Tibial nerve (tissue), 4 donors: ENCODE results near the gene ISL2. TPM values are rescaled to one million over a fixed set of nuclear protein-coding genes. Genes with fewer than 3 reads are reported as not detected.

Source experiments
- DNase-seq, 2 donors: peaks; one replicate each; pipeline ENCODE4 v3.0.0-alpha.2; 2019; ENCODE audit warnings: low spot score in 2 of 2
- H3K27ac ChIP-seq, 4 donors: fragments of 200-600 bp; sonication (generic) in 3 of 4; one replicate each; pipeline ENCODE4 v1.5.1; 2017 to 2019; ENCODE audit warnings: mild to moderate bottlenecking in 1 of 4
- H3K27me3 ChIP-seq, 2 donors: fragments of 200-600 bp; sonication (generic) in 1 of 2; one replicate each; pipeline versions ENCODE4 v1.5.1 to v1.6.0; 2017 to 2019
- H3K36me3 ChIP-seq, 3 donors: fragments of 200-600 bp; sonication (generic); one replicate each; pipeline ENCODE4 v1.5.1; 2018 to 2019
- H3K4me1 ChIP-seq, 4 donors: fragments of 200-600 bp; sonication (generic) in 3 of 4; one replicate each; pipeline ENCODE4 v1.5.1; 2017 to 2019
- H3K4me3 ChIP-seq, 4 donors: fragments of 200-600 bp; sonication (generic) in 3 of 4; one replicate each; pipeline ENCODE4 v1.5.1; 2017 to 2019; ENCODE audit warnings: mild to moderate bottlenecking in 1 of 4, moderate library complexity in 1 of 4
- H3K9me3 ChIP-seq, 4 donors: fragments of 200-600 bp; sonication (generic) in 3 of 4; one replicate each; pipeline ENCODE4 v1.5.1; 2017 to 2019
- EP300 ChIP-seq, 2 donors: sonication (generic); formaldehyde crosslinking; IDR thresholded peaks; one replicate each; pipeline ENCODE4 v1.6.1; 2017; ENCODE audit warnings: antibody characterized with exemption in 2 of 2, mild to moderate bottlenecking in 1 of 2
- POLR2A ChIP-seq, 2 donors: fragments of 450-650 bp; IDR thresholded peaks; one replicate each; pipeline ENCODE4 v1.6.1; 2017; ENCODE audit warnings: antibody characterized with exemption in 2 of 2, mild to moderate bottlenecking in 2 of 2, moderate library complexity in 2 of 2
- WGBS, 2 donors: methylation state at CpG; one replicate each; pipeline ENCODE4 v1.1.5; 2018; 5-methylcytosine and 5-hydroxymethylcytosine counted together
- total RNA-seq, 4 donors: library from RNA; depleted of rRNA; stranded (reverse); fragments of >200 nt; gene quantifications; one replicate each; pipeline ENCODE4 v1.1.0, GENCODE V29; 2016
- TF ChIP-seq, protein P1 (sequence below), 5 experiments: fragments of 200-600 bp in 3 of 5; fragments of 450-650 bp in 2 of 5; sonication (generic) in 3 of 5; IDR thresholded peaks; one replicate each; pipeline ENCODE4 v1.5.1; 2016 to 2019; ENCODE audit warnings: antibody characterized with exemption in 5 of 5, mild to moderate bottlenecking in 3 of 5, moderate library complexity in 2 of 5

Gene ISL2
- total RNA-seq, 4 donors from 2014 or later, result not detected

DNA sequence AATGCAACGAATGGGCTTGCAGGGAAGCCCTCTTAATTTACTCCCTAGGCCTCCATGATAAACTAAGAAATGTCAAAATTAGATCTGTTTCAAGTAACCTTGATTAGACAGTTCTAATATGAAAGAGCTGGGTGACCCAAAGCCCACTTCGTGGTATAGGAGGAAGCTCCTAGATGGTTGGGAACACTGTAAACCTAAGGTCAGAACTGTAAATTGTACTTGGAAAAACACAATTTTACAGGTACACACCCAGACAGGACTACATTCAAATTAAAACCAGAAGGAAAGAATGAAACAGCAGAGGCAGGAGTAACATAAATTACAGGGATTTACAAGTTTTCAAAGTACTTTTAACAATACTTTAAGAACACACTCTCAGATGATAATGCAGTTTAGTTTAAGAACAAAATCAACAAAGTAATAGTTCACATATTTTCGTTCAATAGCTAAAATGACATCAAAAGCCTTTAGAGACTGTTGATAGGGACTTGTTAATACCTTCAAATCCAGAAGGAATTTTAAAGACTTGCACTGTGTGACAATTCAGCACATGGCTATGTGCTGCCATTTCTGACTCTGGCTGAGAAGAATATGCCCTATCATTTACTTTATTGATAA, 18.4 kb downstream of the ISL2 start:
- H3K9me3 ChIP-seq, result no peaks in the 10 kb centered on the region

DNA sequence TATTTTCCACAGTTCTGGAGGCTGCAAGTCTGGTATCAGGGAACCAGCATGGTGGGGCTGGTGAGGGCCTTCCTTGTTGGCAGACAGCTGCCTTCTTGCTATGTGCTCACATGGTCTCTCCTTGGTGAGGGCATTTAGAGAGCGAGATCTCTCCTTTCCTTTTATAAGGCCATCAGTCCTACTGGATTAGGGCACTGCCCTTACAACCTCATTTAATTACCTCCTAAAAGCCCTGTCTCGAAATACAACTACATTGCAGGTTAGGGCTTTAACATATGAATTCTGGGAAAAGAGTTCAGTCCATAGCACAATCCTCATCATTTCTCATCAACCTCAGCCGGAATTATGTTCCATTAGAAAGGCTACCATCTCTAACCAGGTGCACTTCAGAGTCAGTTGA, 21.9 kb downstream of the ISL2 start:
- Histone ChIP-seq H3K27ac (no peak overlapping the region), H3K4me3 (no peak overlapping the region), H3K36me3 (peaks cover 0 to 18% (median 0%) of the 10 kb centered on the region in 3 donors), H3K4me1 (no peaks in the 10 kb centered on the region), H3K9me3 (no peaks in the 10 kb centered on the region), H3K27me3 (no peaks in the 10 kb centered on the region)
- no peak for DNase-seq
- WGBS, 2 donors, result 95 to 97% methylated on average over 3 of the region's 3 CpGs
- no peak for TF ChIP-seq POLR2A (IDR thresholded peaks at IDR 0.05)
- no peak for TF ChIP-seq EP300 (IDR thresholded peaks at IDR 0.05)
- TF ChIP-seq, protein P1, sequence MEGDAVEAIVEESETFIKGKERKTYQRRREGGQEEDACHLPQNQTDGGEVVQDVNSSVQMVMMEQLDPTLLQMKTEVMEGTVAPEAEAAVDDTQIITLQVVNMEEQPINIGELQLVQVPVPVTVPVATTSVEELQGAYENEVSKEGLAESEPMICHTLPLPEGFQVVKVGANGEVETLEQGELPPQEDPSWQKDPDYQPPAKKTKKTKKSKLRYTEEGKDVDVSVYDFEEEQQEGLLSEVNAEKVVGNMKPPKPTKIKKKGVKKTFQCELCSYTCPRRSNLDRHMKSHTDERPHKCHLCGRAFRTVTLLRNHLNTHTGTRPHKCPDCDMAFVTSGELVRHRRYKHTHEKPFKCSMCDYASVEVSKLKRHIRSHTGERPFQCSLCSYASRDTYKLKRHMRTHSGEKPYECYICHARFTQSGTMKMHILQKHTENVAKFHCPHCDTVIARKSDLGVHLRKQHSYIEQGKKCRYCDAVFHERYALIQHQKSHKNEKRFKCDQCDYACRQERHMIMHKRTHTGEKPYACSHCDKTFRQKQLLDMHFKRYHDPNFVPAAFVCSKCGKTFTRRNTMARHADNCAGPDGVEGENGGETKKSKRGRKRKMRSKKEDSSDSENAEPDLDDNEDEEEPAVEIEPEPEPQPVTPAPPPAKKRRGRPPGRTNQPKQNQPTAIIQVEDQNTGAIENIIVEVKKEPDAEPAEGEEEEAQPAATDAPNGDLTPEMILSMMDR (IDR thresholded peaks at IDR 0.05), result no peak

More for the DNA sequence above, 18.4 kb downstream of the ISL2 start:
- H3K4me1 ChIP-seq, result no peaks in the 10 kb centered on the region
- WGBS, 2 donors, result 86 to 89% methylated on average over 3 of the region's 3 CpGs
- peaks cover 0 to 27% (median 0%) of the 10 kb centered on the region in 3 donors for H3K36me3 ChIP-seq
- H3K4me3 ChIP-seq, result no peak overlapping the region
- TF ChIP-seq, protein P1 (IDR thresholded peaks at IDR 0.05), result no peak
- TF ChIP-seq POLR2A (IDR thresholded peaks at IDR 0.05), result no peak
- no peak for TF ChIP-seq EP300 (IDR thresholded peaks at IDR 0.05)
- no peaks in the 10 kb centered on the region for H3K27me3 ChIP-seq
- no peak for DNase-seq
- no peak overlapping the region for H3K27ac ChIP-seq

DNA sequence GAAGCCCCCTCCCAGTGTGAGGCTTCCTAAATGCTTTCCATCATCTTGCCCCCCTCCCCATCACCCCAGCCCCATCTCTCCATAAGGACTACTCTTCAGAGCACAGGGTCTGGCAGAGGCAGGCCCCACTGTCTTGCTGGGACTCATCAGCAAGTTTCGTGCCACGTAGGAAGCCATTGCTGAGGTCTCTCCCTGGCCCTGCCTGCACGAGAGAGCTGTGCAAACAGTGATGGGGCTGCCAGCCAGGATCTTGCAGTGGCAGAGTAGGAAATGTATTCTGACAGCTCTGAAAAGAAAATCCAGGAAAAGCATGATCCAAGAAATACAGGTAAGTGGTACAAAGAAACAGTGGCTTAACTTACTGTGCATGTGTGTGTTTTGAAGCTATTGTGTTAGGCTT, 22.6 kb downstream of the ISL2 start:
- no peaks in the 10 kb centered on the region for H3K4me1 ChIP-seq
- peaks cover 0 to 12% (median 0%) of the 10 kb centered on the region in 3 donors for H3K36me3 ChIP-seq
- no peaks in the 10 kb centered on the region for H3K9me3 ChIP-seq
- WGBS, 2 donors, result 91 to 96% methylated on average over 3 of the region's 3 CpGs
- no peak overlapping the region for H3K4me3 ChIP-seq
- H3K27me3 ChIP-seq, result no peaks in the 10 kb centered on the region
- no peak for DNase-seq
- H3K27ac ChIP-seq, result no peak overlapping the region
- TF ChIP-seq, protein P1 (IDR thresholded peaks at IDR 0.05), result no peak
- no peak for TF ChIP-seq POLR2A (IDR thresholded peaks at IDR 0.05)
- TF ChIP-seq EP300 (IDR thresholded peaks at IDR 0.05), result no peak

DNA sequence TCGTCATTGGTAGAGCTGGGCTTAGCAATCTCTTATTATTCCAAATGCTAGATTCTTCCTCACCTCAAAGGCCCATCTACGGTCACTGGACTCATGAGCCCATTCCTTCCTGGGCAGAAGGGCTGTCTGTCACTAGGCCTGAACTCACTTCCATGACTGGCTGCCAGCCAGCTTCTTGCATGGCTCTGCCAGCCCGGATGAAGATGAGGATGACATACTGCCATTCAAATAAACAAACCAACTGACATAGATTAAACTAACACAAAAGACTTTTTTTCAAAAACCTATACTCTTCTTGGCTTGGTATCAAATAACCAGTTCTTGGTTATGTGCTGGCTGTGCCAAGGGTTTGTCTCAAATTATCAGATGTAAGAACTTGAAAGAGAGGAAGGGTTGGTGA, 23.8 kb downstream of the ISL2 start:
- WGBS, 2 donors, result 90 to 94% methylated on average over 3 of the region's 3 CpGs
- TF ChIP-seq POLR2A (IDR thresholded peaks at IDR 0.05), result no peak
- TF ChIP-seq EP300 (IDR thresholded peaks at IDR 0.05), result no peak
- TF ChIP-seq, protein P1 (IDR thresholded peaks at IDR 0.05), result no peak
- peaks cover 0 to 9% (median 0%) of the 10 kb centered on the region in 3 donors for H3K36me3 ChIP-seq

DNA sequence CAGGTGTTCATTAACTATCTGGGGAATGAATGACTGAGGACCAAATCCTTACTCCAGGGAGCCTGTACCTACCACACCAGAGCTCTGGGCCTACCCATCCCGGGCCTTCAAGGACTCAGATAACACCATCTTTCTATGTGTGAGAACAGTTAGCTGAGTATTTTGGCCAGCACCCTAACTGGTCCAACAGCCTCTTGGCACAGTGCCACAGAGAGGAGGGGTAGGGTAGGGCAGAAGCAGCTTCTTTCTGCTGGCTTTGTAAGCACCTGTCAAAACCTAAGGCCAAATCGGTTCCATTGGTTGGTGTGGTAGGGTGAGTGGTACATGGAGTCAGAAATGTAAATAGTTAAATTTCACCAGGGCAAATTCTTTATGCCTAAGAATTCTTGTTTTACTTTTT, 26.7 kb downstream of the ISL2 start:
- no peak overlapping the region for H3K4me3 ChIP-seq
- H3K9me3 ChIP-seq, result no peaks in the 10 kb centered on the region
- 88 to 90% methylated on average over 2 of the region's 2 CpGs for WGBS, 2 donors
- H3K36me3 ChIP-seq, result peaks cover 0 to 9% (median 0%) of the 10 kb centered on the region in 3 donors
- H3K27ac ChIP-seq, result no peak overlapping the region
- TF ChIP-seq, protein P1 (IDR thresholded peaks at IDR 0.05), result no peak
- TF ChIP-seq POLR2A (IDR thresholded peaks at IDR 0.05) (no peak), EP300 (IDR thresholded peaks at IDR 0.05) (no peak)
- no peak for DNase-seq
- no peaks in the 10 kb centered on the region for H3K27me3 ChIP-seq
- peaks cover 0 to 9% (median 3%) of the 10 kb centered on the region in 4 donors for H3K4me1 ChIP-seq

More for the DNA sequence above, 23.8 kb downstream of the ISL2 start:
- H3K4me3 ChIP-seq, result no peak overlapping the region
- H3K4me1 ChIP-seq, result no peaks in the 10 kb centered on the region
- no peak for DNase-seq
- no peaks in the 10 kb centered on the region for H3K27me3 ChIP-seq
- H3K9me3 ChIP-seq, result no peaks in the 10 kb centered on the region
- H3K27ac ChIP-seq, result no peak overlapping the region
